SK-N-SH treated with all-trans-retinoic acid at 6 μM for 48 hours (cell line): Measurements from ENCODE around the gene GSE1.

Experiments
- ATAC-seq: fragments of 200-7000 bp; cut with Tn5 transposase; 3 replicates; pipeline ENCODE4 v1.9.1; 2020; ENCODE audit warnings: mild to moderate bottlenecking, moderate library complexity
- ARNTL ChIP-seq: fragments of 450-650 bp; formaldehyde crosslinking; IDR thresholded peaks from 2 replicates; pipeline ENCODE4 v1.5.0; 2020; ENCODE audit warnings: low read depth, mild to moderate bottlenecking, moderate library complexity, borderline replicate concordance
- BACH2 ChIP-seq: fragments of 250-450 bp; sonication (Bioruptor Pico); IDR thresholded peaks from 2 replicates; pipeline ENCODE4 v1.9.0; 2021; ENCODE audit warnings: mild to moderate bottlenecking, borderline replicate concordance
- CSDC2 ChIP-seq: fragments of 250-450 bp; sonication (Bioruptor Pico); IDR thresholded peaks from 2 replicates; pipeline ENCODE4 v1.5.0; 2020; ENCODE audit warnings: mild to moderate bottlenecking, moderate library complexity
- ESRRG ChIP-seq: fragments of 250-450 bp; sonication (Bioruptor Pico); IDR thresholded peaks from 2 replicates; pipeline ENCODE4 v1.6.1; 2021; ENCODE audit warnings: mild to moderate bottlenecking
- GLIS3 ChIP-seq: fragments of 250-450 bp; sonication (Bioruptor Pico); IDR thresholded peaks from 2 replicates; pipeline ENCODE4 v1.5.0; 2020; ENCODE audit warnings: mild to moderate bottlenecking, moderate library complexity
- ISL1 ChIP-seq: fragments of 250-450 bp; sonication (Bioruptor Pico); IDR thresholded peaks from 2 replicates; pipeline ENCODE4 v2.1.2; 2022; ENCODE audit warnings: mild to moderate bottlenecking, moderate library complexity
- OSR1 ChIP-seq: fragments of 250-450 bp; sonication (Bioruptor Pico); IDR thresholded peaks from 2 replicates; pipeline ENCODE4 v1.8.0; 2022; ENCODE audit warnings: moderate library complexity, mild to moderate bottlenecking, inconsistent platforms
- PATZ1 ChIP-seq: fragments of 250-450 bp; sonication (Bioruptor Pico); IDR thresholded peaks from 2 replicates; pipeline ENCODE4 v1.8.0; 2020; ENCODE audit warnings: mild to moderate bottlenecking, moderate library complexity, borderline replicate concordance
- PPARA ChIP-seq: fragments of 250-450 bp; sonication (Bioruptor Pico); IDR thresholded peaks from 2 replicates; pipeline ENCODE4 v1.5.0; 2020; ENCODE audit warnings: mild to moderate bottlenecking, borderline replicate concordance
- RARB ChIP-seq: fragments of 250-450 bp; sonication (Bioruptor Pico); IDR thresholded peaks from 2 replicates; pipeline ENCODE4 v1.8.0; 2021; ENCODE audit warnings: mild to moderate bottlenecking, moderate library complexity
- TCF4 ChIP-seq: fragments of 250-450 bp; sonication (Bioruptor Pico); IDR thresholded peaks from 2 replicates; pipeline ENCODE4 v1.8.0; 2021; ENCODE audit warnings: mild to moderate bottlenecking, moderate library complexity, borderline replicate concordance
- TOX ChIP-seq: fragments of 250-450 bp; sonication (Bioruptor Pico); IDR thresholded peaks from 2 replicates; pipeline ENCODE4 v1.8.0; 2021; ENCODE audit warnings: mild to moderate bottlenecking, moderate library complexity, borderline replicate concordance
- ZFP3 ChIP-seq: fragments of 250-450 bp; sonication (Bioruptor Pico); IDR thresholded peaks from 2 replicates; pipeline ENCODE4 v1.5.0; 2020; ENCODE audit warnings: mild to moderate bottlenecking, moderate library complexity
- ZFP30 ChIP-seq: fragments of 450-650 bp; formaldehyde crosslinking; IDR thresholded peaks from 2 replicates; pipeline ENCODE4 v1.5.0; 2022; ENCODE audit warnings: mild to moderate bottlenecking, moderate library complexity
- ZNF565 ChIP-seq: fragments of 450-650 bp; formaldehyde crosslinking; conservative IDR thresholded peaks from 2 replicates; pipeline ENCODE4 v1.5.0; 2020; ENCODE audit warnings: low read depth, mild to moderate bottlenecking, moderate library complexity
- ZNF70 ChIP-seq: fragments of 450-650 bp; formaldehyde crosslinking; IDR thresholded peaks from 2 replicates; pipeline ENCODE4 v1.5.0; 2020; ENCODE audit warnings: mild to moderate bottlenecking, moderate library complexity
- ZNF8 ChIP-seq: fragments of 450-650 bp; formaldehyde crosslinking; IDR thresholded peaks from 2 replicates; pipeline ENCODE4 v1.5.0; 2020; ENCODE audit warnings: mild to moderate bottlenecking, moderate library complexity
- TF ChIP-seq, protein P1 (sequence below): fragments of 250-450 bp; sonication (Bioruptor Pico); IDR thresholded peaks from 2 replicates; pipeline ENCODE4 v1.5.0; 2020; ENCODE audit warnings: mild to moderate bottlenecking, moderate library complexity
- TF ChIP-seq, protein P2 (sequence below): fragments of 250-450 bp; sonication (Bioruptor Pico); IDR thresholded peaks from 2 replicates; pipeline ENCODE4 v1.5.1; 2020; ENCODE audit warnings: low read depth, mild to moderate bottlenecking, moderate library complexity
- TF ChIP-seq, protein P3 (sequence below): fragments of 250-450 bp; sonication (Bioruptor Pico); IDR thresholded peaks from 2 replicates; pipeline ENCODE4 v1.8.0; 2021; ENCODE audit warnings: low read depth, mild to moderate bottlenecking, moderate library complexity, borderline replicate concordance
- TF ChIP-seq, protein P4 (sequence below): fragments of 250-450 bp; sonication (Bioruptor Pico); IDR thresholded peaks from 2 replicates; pipeline ENCODE4 v1.5.1; 2021; ENCODE audit warnings: mild to moderate bottlenecking, moderate library complexity

The GSE1 gene

GRCh38 chr16:85577899-85578598 is 35.1 kb upstream of the GSE1 start:
- TF ChIP-seq BACH2, result no peak
- TF ChIP-seq OSR1 (CRISPR knock-in tag), result no peak
- TF ChIP-seq ZNF70, result no peak
- TF ChIP-seq, protein P1, sequence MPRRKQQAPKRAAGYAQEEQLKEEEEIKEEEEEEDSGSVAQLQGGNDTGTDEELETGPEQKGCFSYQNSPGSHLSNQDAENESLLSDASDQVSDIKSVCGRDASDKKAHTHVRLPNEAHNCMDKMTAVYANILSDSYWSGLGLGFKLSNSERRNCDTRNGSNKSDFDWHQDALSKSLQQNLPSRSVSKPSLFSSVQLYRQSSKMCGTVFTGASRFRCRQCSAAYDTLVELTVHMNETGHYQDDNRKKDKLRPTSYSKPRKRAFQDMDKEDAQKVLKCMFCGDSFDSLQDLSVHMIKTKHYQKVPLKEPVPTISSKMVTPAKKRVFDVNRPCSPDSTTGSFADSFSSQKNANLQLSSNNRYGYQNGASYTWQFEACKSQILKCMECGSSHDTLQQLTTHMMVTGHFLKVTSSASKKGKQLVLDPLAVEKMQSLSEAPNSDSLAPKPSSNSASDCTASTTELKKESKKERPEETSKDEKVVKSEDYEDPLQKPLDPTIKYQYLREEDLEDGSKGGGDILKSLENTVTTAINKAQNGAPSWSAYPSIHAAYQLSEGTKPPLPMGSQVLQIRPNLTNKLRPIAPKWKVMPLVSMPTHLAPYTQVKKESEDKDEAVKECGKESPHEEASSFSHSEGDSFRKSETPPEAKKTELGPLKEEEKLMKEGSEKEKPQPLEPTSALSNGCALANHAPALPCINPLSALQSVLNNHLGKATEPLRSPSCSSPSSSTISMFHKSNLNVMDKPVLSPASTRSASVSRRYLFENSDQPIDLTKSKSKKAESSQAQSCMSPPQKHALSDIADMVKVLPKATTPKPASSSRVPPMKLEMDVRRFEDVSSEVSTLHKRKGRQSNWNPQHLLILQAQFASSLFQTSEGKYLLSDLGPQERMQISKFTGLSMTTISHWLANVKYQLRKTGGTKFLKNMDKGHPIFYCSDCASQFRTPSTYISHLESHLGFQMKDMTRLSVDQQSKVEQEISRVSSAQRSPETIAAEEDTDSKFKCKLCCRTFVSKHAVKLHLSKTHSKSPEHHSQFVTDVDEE (CRISPR knock-in tag), result no peak
- TF ChIP-seq, protein P2, sequence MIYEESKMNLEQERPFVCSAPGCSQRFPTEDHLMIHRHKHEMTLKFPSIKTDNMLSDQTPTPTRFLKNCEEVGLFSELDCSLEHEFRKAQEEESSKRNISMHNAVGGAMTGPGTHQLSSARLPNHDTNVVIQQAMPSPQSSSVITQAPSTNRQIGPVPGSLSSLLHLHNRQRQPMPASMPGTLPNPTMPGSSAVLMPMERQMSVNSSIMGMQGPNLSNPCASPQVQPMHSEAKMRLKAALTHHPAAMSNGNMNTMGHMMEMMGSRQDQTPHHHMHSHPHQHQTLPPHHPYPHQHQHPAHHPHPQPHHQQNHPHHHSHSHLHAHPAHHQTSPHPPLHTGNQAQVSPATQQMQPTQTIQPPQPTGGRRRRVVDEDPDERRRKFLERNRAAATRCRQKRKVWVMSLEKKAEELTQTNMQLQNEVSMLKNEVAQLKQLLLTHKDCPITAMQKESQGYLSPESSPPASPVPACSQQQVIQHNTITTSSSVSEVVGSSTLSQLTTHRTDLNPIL (CRISPR knock-in tag), result no peak
- no peak for TF ChIP-seq PATZ1 (CRISPR knock-in tag)
- TF ChIP-seq ZFP30 (CRISPR knock-in tag), result no peak
- no peak for TF ChIP-seq PPARA (CRISPR knock-in tag)
- TF ChIP-seq RARB (CRISPR knock-in tag), result no peak
- no peak for TF ChIP-seq TCF4
- TF ChIP-seq GLIS3 (CRISPR knock-in tag), result no peak
- TF ChIP-seq CSDC2 (CRISPR knock-in tag), result no peak
- TF ChIP-seq ARNTL, result no peak
- no peak for TF ChIP-seq ISL1
- TF ChIP-seq, protein P3, sequence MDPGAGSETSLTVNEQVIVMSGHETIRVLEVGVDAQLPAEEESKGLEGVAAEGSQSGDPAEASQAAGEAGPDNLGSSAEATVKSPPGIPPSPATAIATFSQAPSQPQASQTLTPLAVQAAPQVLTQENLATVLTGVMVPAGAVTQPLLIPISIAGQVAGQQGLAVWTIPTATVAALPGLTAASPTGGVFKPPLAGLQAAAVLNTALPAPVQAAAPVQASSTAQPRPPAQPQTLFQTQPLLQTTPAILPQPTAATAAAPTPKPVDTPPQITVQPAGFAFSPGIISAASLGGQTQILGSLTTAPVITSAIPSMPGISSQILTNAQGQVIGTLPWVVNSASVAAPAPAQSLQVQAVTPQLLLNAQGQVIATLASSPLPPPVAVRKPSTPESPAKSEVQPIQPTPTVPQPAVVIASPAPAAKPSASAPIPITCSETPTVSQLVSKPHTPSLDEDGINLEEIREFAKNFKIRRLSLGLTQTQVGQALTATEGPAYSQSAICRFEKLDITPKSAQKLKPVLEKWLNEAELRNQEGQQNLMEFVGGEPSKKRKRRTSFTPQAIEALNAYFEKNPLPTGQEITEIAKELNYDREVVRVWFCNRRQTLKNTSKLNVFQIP (CRISPR knock-in tag), result no peak
- no peak for TF ChIP-seq ESRRG (CRISPR knock-in tag)
- no peak for TF ChIP-seq ZNF8 (CRISPR knock-in tag)
- no peak for TF ChIP-seq ZNF565 (CRISPR knock-in tag)
- TF ChIP-seq, protein P4, sequence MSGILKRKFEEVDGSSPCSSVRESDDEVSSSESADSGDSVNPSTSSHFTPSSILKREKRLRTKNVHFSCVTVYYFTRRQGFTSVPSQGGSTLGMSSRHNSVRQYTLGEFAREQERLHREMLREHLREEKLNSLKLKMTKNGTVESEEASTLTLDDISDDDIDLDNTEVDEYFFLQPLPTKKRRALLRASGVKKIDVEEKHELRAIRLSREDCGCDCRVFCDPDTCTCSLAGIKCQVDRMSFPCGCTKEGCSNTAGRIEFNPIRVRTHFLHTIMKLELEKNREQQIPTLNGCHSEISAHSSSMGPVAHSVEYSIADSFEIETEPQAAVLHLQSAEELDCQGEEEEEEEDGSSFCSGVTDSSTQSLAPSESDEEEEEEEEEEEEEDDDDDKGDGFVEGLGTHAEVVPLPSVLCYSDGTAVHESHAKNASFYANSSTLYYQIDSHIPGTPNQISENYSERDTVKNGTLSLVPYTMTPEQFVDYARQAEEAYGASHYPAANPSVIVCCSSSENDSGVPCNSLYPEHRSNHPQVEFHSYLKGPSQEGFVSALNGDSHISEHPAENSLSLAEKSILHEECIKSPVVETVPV (CRISPR knock-in tag), result no peak
- no peak for TF ChIP-seq ZFP3 (CRISPR knock-in tag)
- TF ChIP-seq, all 23 proteins: peak for 0
- no peak for ATAC-seq

- TF ChIP-seq TCF4 (no peak), RARB (CRISPR knock-in tag) (no peak), ZFP30 (CRISPR knock-in tag) (no peak), TOX (CRISPR knock-in tag) (no peak), ZNF70 (no peak), BACH2 (no peak), PATZ1 (CRISPR knock-in tag) (no peak), ARNTL (no peak), OSR1 (CRISPR knock-in tag) (no peak)
- TF ChIP-seq, protein P2 (CRISPR knock-in tag), result no peak
- TF ChIP-seq, protein P1 (CRISPR knock-in tag), result no peak
- ATAC-seq, result no peak
Observed at GRCh38 chr16:85578599-85578948, 34.5 kb upstream of the GSE1 start.
